ENCODE results near the gene ITGB2.
A peak's percentile ranks its signal among the peaks of the same experiment; 100 is the strongest.

The ITGB2 gene

GRCh38 chr21:44927259-44927586 is 6.5 kb upstream of the ITGB2 start:
- H3K27ac ChIP-seq (ENCODE audit: low read depth, low read length), result no peak overlapping the region

GRCh38 chr21:44926331-44927101 is 5.8 kb upstream of the ITGB2 start:
- H3K9ac ChIP-seq (ENCODE audit: low read length in 5 of 5), result no peak overlapping the region
- H3K27ac ChIP-seq (ENCODE audit: low read depth, low read length), result no peak overlapping the region
- peak overlapping the region in 1 of 5 donors; percentile 23 for H3K4me3 ChIP-seq (ENCODE audit: low read depth in 1 of 5, low read length in 5 of 5)
- H3K27me3 ChIP-seq (ENCODE audit: control insufficient read depth in 5 of 5, insufficient read depth in 4 of 5, low read length in 5 of 5), result peaks cover 3 to 39% (median 20%) of the 10 kb centered on the region in 5 donors
- H3K9me3 ChIP-seq (ENCODE audit: control insufficient read depth in 5 of 5, low read length in 5 of 5), result peaks cover 0 to 6% (median 5%) of the 10 kb centered on the region in 5 donors
- no peaks in the 10 kb centered on the region for H3K36me3 ChIP-seq (ENCODE audit: control insufficient read depth in 5 of 5, insufficient read depth in 5 of 5, low read length in 5 of 5)
- H3K4me1 ChIP-seq (ENCODE audit: control insufficient read depth in 5 of 5, insufficient read depth in 5 of 5, low read length in 5 of 5), result peaks cover 1 to 50% (median 30%) of the 10 kb centered on the region in 5 donors

More at GRCh38 chr21:44927259-44927586, 6.5 kb upstream of the ITGB2 start:
- H3K4me3 ChIP-seq (ENCODE audit: low read depth in 1 of 5, low read length in 5 of 5), result no peak overlapping the region
- peaks cover 1 to 57% (median 37%) of the 10 kb centered on the region in 5 donors for H3K4me1 ChIP-seq (ENCODE audit: control insufficient read depth in 5 of 5, insufficient read depth in 5 of 5, low read length in 5 of 5)
- H3K36me3 ChIP-seq (ENCODE audit: control insufficient read depth in 5 of 5, insufficient read depth in 5 of 5, low read length in 5 of 5), result no peaks in the 10 kb centered on the region
- no peak overlapping the region for H3K9ac ChIP-seq (ENCODE audit: low read length in 5 of 5)
- H3K9me3 ChIP-seq (ENCODE audit: control insufficient read depth in 5 of 5, low read length in 5 of 5), result peaks cover 0 to 6% (median 5%) of the 10 kb centered on the region in 5 donors
- peaks cover 5 to 43% (median 24%) of the 10 kb centered on the region in 5 donors for H3K27me3 ChIP-seq (ENCODE audit: control insufficient read depth in 5 of 5, insufficient read depth in 4 of 5, low read length in 5 of 5)

GRCh38 chr21:44925378-44925755 is 4.7 kb upstream of the ITGB2 start:
- Histone ChIP-seq H3K27me3 (ENCODE audit: control insufficient read depth in 5 of 5, insufficient read depth in 4 of 5, low read length in 5 of 5) (peaks cover 8 to 38% (median 24%) of the 10 kb centered on the region in 5 donors), H3K9ac (ENCODE audit: low read length in 5 of 5) (no peak overlapping the region), H3K4me1 (ENCODE audit: control insufficient read depth in 5 of 5, insufficient read depth in 5 of 5, low read length in 5 of 5) (peaks cover 1 to 51% (median 20%) of the 10 kb centered on the region in 5 donors), H3K9me3 (ENCODE audit: control insufficient read depth in 5 of 5, low read length in 5 of 5) (peaks cover 0 to 6% (median 5%) of the 10 kb centered on the region in 5 donors), H3K27ac (ENCODE audit: low read depth, low read length) (no peak overlapping the region), H3K36me3 (ENCODE audit: control insufficient read depth in 5 of 5, insufficient read depth in 5 of 5, low read length in 5 of 5) (no peaks in the 10 kb centered on the region), H3K4me3 (ENCODE audit: low read depth in 1 of 5, low read length in 5 of 5) (no peak overlapping the region)

GRCh38 chr21:44924606-44925377 is 4.1 kb upstream of the ITGB2 start:
- no peak overlapping the region for H3K9ac ChIP-seq (ENCODE audit: low read length in 5 of 5)
- peaks cover 0 to 5% (median 4%) of the 10 kb centered on the region in 5 donors for H3K9me3 ChIP-seq (ENCODE audit: control insufficient read depth in 5 of 5, low read length in 5 of 5)
- H3K27ac ChIP-seq (ENCODE audit: low read depth, low read length), result no peak overlapping the region
- H3K27me3 ChIP-seq (ENCODE audit: control insufficient read depth in 5 of 5, insufficient read depth in 4 of 5, low read length in 5 of 5), result peaks cover 13 to 43% (median 21%) of the 10 kb centered on the region in 5 donors
- H3K4me3 ChIP-seq (ENCODE audit: low read depth in 1 of 5, low read length in 5 of 5), result no peak overlapping the region
- H3K4me1 ChIP-seq (ENCODE audit: control insufficient read depth in 5 of 5, insufficient read depth in 5 of 5, low read length in 5 of 5), result peaks cover 1 to 55% (median 20%) of the 10 kb centered on the region in 5 donors
- H3K36me3 ChIP-seq (ENCODE audit: control insufficient read depth in 5 of 5, insufficient read depth in 5 of 5, low read length in 5 of 5), result no peaks in the 10 kb centered on the region

- H3K9me3 ChIP-seq (ENCODE audit: control insufficient read depth in 5 of 5, low read length in 5 of 5), result no peaks in the 10 kb centered on the region
- peaks cover 16 to 41% (median 25%) of the 10 kb centered on the region in 5 donors for H3K27me3 ChIP-seq (ENCODE audit: control insufficient read depth in 5 of 5, insufficient read depth in 4 of 5, low read length in 5 of 5)
- H3K4me3 ChIP-seq (ENCODE audit: low read depth in 1 of 5, low read length in 5 of 5), result no peak overlapping the region
- H3K9ac ChIP-seq (ENCODE audit: low read length in 5 of 5), result no peak overlapping the region
- H3K4me1 ChIP-seq (ENCODE audit: control insufficient read depth in 5 of 5, insufficient read depth in 5 of 5, low read length in 5 of 5), result peaks cover 1 to 57% (median 27%) of the 10 kb centered on the region in 5 donors
- no peaks in the 10 kb centered on the region for H3K36me3 ChIP-seq (ENCODE audit: control insufficient read depth in 5 of 5, insufficient read depth in 5 of 5, low read length in 5 of 5)
- no peak overlapping the region for H3K27ac ChIP-seq (ENCODE audit: low read depth, low read length)
Measured at GRCh38 chr21:44923480-44924084, 2.9 kb upstream of the ITGB2 start.

GRCh38 chr21:44921928-44922327 is 1.2 kb upstream of the ITGB2 start:
- no peak overlapping the region for H3K4me3 ChIP-seq (ENCODE audit: low read depth in 1 of 5, low read length in 5 of 5)
- H3K27ac ChIP-seq (ENCODE audit: low read depth, low read length), result no peak overlapping the region
- no peaks in the 10 kb centered on the region for H3K36me3 ChIP-seq (ENCODE audit: control insufficient read depth in 5 of 5, insufficient read depth in 5 of 5, low read length in 5 of 5)
- H3K4me1 ChIP-seq (ENCODE audit: control insufficient read depth in 5 of 5, insufficient read depth in 5 of 5, low read length in 5 of 5), result peaks cover 0 to 54% (median 16%) of the 10 kb centered on the region in 5 donors
- H3K27me3 ChIP-seq (ENCODE audit: control insufficient read depth in 5 of 5, insufficient read depth in 4 of 5, low read length in 5 of 5), result peaks cover 14 to 41% (median 24%) of the 10 kb centered on the region in 5 donors
- H3K9me3 ChIP-seq (ENCODE audit: control insufficient read depth in 5 of 5, low read length in 5 of 5), result no peaks in the 10 kb centered on the region
- no peak overlapping the region for H3K9ac ChIP-seq (ENCODE audit: low read length in 5 of 5)

GRCh38 chr21:44919913-44920693 is 596 bp downstream of the ITGB2 start:
- H3K4me3 ChIP-seq (ENCODE audit: low read depth in 1 of 5, low read length in 5 of 5), result peak overlapping the region; percentile 38 to 82 (median 57)
- H3K9me3 ChIP-seq (ENCODE audit: control insufficient read depth in 5 of 5, low read length in 5 of 5), result no peaks in the 10 kb centered on the region
- H3K27me3 ChIP-seq (ENCODE audit: control insufficient read depth in 5 of 5, insufficient read depth in 4 of 5, low read length in 5 of 5), result peaks cover 11 to 35% (median 20%) of the 10 kb centered on the region in 5 donors
- H3K9ac ChIP-seq (ENCODE audit: low read length in 5 of 5), result peak overlapping the region in 3 of 5 donors; percentile 34 to 67 (median 59)
- no peaks in the 10 kb centered on the region for H3K36me3 ChIP-seq (ENCODE audit: control insufficient read depth in 5 of 5, insufficient read depth in 5 of 5, low read length in 5 of 5)
- H3K4me1 ChIP-seq (ENCODE audit: control insufficient read depth in 5 of 5, insufficient read depth in 5 of 5, low read length in 5 of 5), result peaks cover 0 to 45% (median 9%) of the 10 kb centered on the region in 5 donors
- no peak overlapping the region for H3K27ac ChIP-seq (ENCODE audit: low read depth, low read length)

- no peak overlapping the region for H3K27ac ChIP-seq (ENCODE audit: low read depth, low read length)
- peak overlapping the region in 1 of 5 donors; percentile 6 for H3K9ac ChIP-seq (ENCODE audit: low read length in 5 of 5)
- no peaks in the 10 kb centered on the region for H3K36me3 ChIP-seq (ENCODE audit: control insufficient read depth in 5 of 5, insufficient read depth in 5 of 5, low read length in 5 of 5)
- H3K4me3 ChIP-seq (ENCODE audit: low read depth in 1 of 5, low read length in 5 of 5), result peak overlapping the region in 3 of 5 donors; percentile 55 to 70 (median 57)
- H3K27me3 ChIP-seq (ENCODE audit: control insufficient read depth in 5 of 5, insufficient read depth in 4 of 5, low read length in 5 of 5), result peaks cover 11 to 35% (median 20%) of the 10 kb centered on the region in 5 donors
- H3K9me3 ChIP-seq (ENCODE audit: control insufficient read depth in 5 of 5, low read length in 5 of 5), result no peaks in the 10 kb centered on the region
- H3K4me1 ChIP-seq (ENCODE audit: control insufficient read depth in 5 of 5, insufficient read depth in 5 of 5, low read length in 5 of 5), result peaks cover 0 to 47% (median 9%) of the 10 kb centered on the region in 5 donors
Measured at GRCh38 chr21:44919111-44919912, 1.4 kb downstream of the ITGB2 start.
